Spinal cord (tissue), 10 donors: Measurements from ENCODE around the gene LEF1. TPM values are rescaled to one million over a fixed set of nuclear protein-coding genes. Genes with fewer than 3 reads are reported as not detected.
A peak's percentile ranks its signal among the peaks of the same experiment; 100 is the strongest.

Experiments
- DNase-seq, 6 donors: peaks; one replicate each; pipeline versions ENCODE4 v3.0.0 to v3.0.0-alpha.2; 2013 to 2015; ENCODE audit warnings: low spot score in 6 of 6, low read depth in 4 of 6
- H3K27ac ChIP-seq: one replicate; pipeline ENCODE4 v1.5.1; 2013; ENCODE audit warnings: low read depth, low read length, control low read depth
- H3K27me3 ChIP-seq: one replicate; pipeline ENCODE4 v1.6.1; 2013; ENCODE audit warnings: low read length; ENCODE audit not compliant: control insufficient read depth, insufficient read depth
- H3K36me3 ChIP-seq: one replicate; pipeline ENCODE4 v1.6.1; 2013; ENCODE audit warnings: low read length; ENCODE audit not compliant: control insufficient read depth, insufficient read depth
- H3K4me1 ChIP-seq: one replicate; pipeline ENCODE4 v1.6.1; 2013; ENCODE audit warnings: low read length; ENCODE audit not compliant: control insufficient read depth, insufficient read depth
- H3K4me3 ChIP-seq: one replicate; pipeline ENCODE4 v1.5.1; 2013; ENCODE audit warnings: low read depth, low read length, control low read depth
- H3K9me3 ChIP-seq: one replicate; pipeline ENCODE4 v1.6.1; 2013; ENCODE audit warnings: low read length; ENCODE audit not compliant: control insufficient read depth, insufficient read depth
- WGBS: methylation state at CpG from one replicate; pipeline ENCODE4 v1.1.5; 2013; ENCODE audit warnings: missing lambda C conversion rate; ENCODE audit not compliant: insufficient coverage; 5-methylcytosine and 5-hydroxymethylcytosine counted together
- polyA plus RNA-seq, 2 donors: library from polyadenylated mRNA; unstranded; fragments of 120-200 nt; gene quantifications; one replicate each; pipeline ENCODE4 v1.2.1, GENCODE V29; 2013; ENCODE audit not compliant: insufficient read length in 2 of 2
- total RNA-seq, 2 donors: library from RNA; depleted of rRNA in 1 of 2; stranded (reverse); fragments of 120-200 nt in 1 of 2; fragments of >200 nt in 1 of 2; gene quantifications; one replicate each; pipeline versions ENCODE4 v1.2.3 to v1.2.4, GENCODE V29; 2013 to 2014
- donor health status: healthy.

The LEF1 gene
- total and polyA plus RNA-seq, 4 donors = 18.3 to 50.5 (median 27.9) TPM

GRCh38 chr4:108181704-108182103 is 13.0 kb upstream of the LEF1 start:
- Histone ChIP-seq H3K36me3 (no peaks in the 10 kb centered on the region), H3K4me3 (no peak overlapping the region), H3K27me3 (no peaks in the 10 kb centered on the region), H3K4me1 (no peaks in the 10 kb centered on the region), H3K27ac (no peak overlapping the region), H3K9me3 (no peaks in the 10 kb centered on the region)
- WGBS = no CpG with 5 or more reads among the region's 2 CpGs
- no peak for DNase-seq

GRCh38 chr4:108180513-108180912 is 11.8 kb upstream of the LEF1 start:
- WGBS = 77% methylated on average over 1 of the region's 1 CpG
- Histone ChIP-seq H3K4me3 (no peak overlapping the region), H3K9me3 (no peaks in the 10 kb centered on the region), H3K36me3 (no peaks in the 10 kb centered on the region), H3K27ac (no peak overlapping the region), H3K4me1 (no peaks in the 10 kb centered on the region), H3K27me3 (no peaks in the 10 kb centered on the region)
- no peak for DNase-seq

- H3K27me3 ChIP-seq = peaks cover 25% of the 10 kb centered on the region
- no peak overlapping the region for H3K27ac ChIP-seq
- WGBS = no CpG with 5 or more reads among the region's 3 CpGs
- no peaks in the 10 kb centered on the region for H3K9me3 ChIP-seq
- H3K4me3 ChIP-seq = no peak overlapping the region
- no peaks in the 10 kb centered on the region for H3K36me3 ChIP-seq
- H3K4me1 ChIP-seq = peaks cover 20% of the 10 kb centered on the region
- no peak for DNase-seq
Observed at GRCh38 chr4:108175966-108176365, 7.2 kb upstream of the LEF1 start.

GRCh38 chr4:108174856-108175255 is 6.1 kb upstream of the LEF1 start:
- peaks cover 20% of the 10 kb centered on the region for H3K4me1 ChIP-seq
- no peaks in the 10 kb centered on the region for H3K36me3 ChIP-seq
- H3K27me3 ChIP-seq = peaks cover 36% of the 10 kb centered on the region
- no peak overlapping the region for H3K4me3 ChIP-seq
- H3K27ac ChIP-seq = no peak overlapping the region
- no peaks in the 10 kb centered on the region for H3K9me3 ChIP-seq
- DNase-seq = no peak

GRCh38 chr4:108173599-108174057 is 4.9 kb upstream of the LEF1 start:
- DNase-seq = peak in 1 of 6 donors; percentile 23
- peak overlapping the region; percentile 53 for H3K4me3 ChIP-seq
- no CpG with 5 or more reads among the region's 11 CpGs for WGBS
- H3K4me1 ChIP-seq = peaks cover 27% of the 10 kb centered on the region
- H3K27ac ChIP-seq = peak overlapping the region; percentile 89
- peaks cover 47% of the 10 kb centered on the region for H3K27me3 ChIP-seq
- H3K36me3 ChIP-seq = no peaks in the 10 kb centered on the region
- no peaks in the 10 kb centered on the region for H3K9me3 ChIP-seq

GRCh38 chr4:108172753-108173598 is 4.2 kb upstream of the LEF1 start:
- H3K27me3 ChIP-seq = peaks cover 54% of the 10 kb centered on the region
- DNase-seq = peak in 3 of 6 donors; percentile 52 to 95 (median 88)
- H3K9me3 ChIP-seq = no peaks in the 10 kb centered on the region
- H3K4me3 ChIP-seq = peak overlapping the region; percentile 53
- H3K36me3 ChIP-seq = no peaks in the 10 kb centered on the region
- peaks cover 34% of the 10 kb centered on the region for H3K4me1 ChIP-seq
- WGBS = under 1% methylated on average over 74 of the region's 77 CpGs
- H3K27ac ChIP-seq = peak overlapping the region; percentile 89

- under 1% methylated on average over 30 of the region's 43 CpGs for WGBS
- peaks cover 58% of the 10 kb centered on the region for H3K27me3 ChIP-seq
- peaks cover 38% of the 10 kb centered on the region for H3K4me1 ChIP-seq
- H3K36me3 ChIP-seq = no peaks in the 10 kb centered on the region
- no peaks in the 10 kb centered on the region for H3K9me3 ChIP-seq
- peak overlapping the region; percentile 53 for H3K4me3 ChIP-seq
- DNase-seq = peak in 2 of 6 donors; percentile 31 to 74
- H3K27ac ChIP-seq = peak overlapping the region; percentile 89
Observed at GRCh38 chr4:108172231-108172752, 3.6 kb upstream of the LEF1 start.

- peak overlapping the region; percentile 43 for H3K4me3 ChIP-seq
- H3K36me3 ChIP-seq = no peaks in the 10 kb centered on the region
- WGBS = 2% methylated on average over 33 of the region's 52 CpGs
- H3K4me1 ChIP-seq = peaks cover 44% of the 10 kb centered on the region
- H3K9me3 ChIP-seq = no peaks in the 10 kb centered on the region
- peaks cover 65% of the 10 kb centered on the region for H3K27me3 ChIP-seq
- peak in 3 of 6 donors; percentile 31 to 63 (median 48) for DNase-seq
- H3K27ac ChIP-seq = peak overlapping the region; percentile 86
Observed at GRCh38 chr4:108171339-108172230, 2.9 kb upstream of the LEF1 start.

- Histone ChIP-seq H3K9me3 (no peaks in the 10 kb centered on the region), H3K27me3 (peaks cover 73% of the 10 kb centered on the region), H3K27ac (peak overlapping the region; percentile 86), H3K4me3 (no peak overlapping the region), H3K36me3 (no peaks in the 10 kb centered on the region), H3K4me1 (peaks cover 48% of the 10 kb centered on the region)
- peak in 3 of 6 donors; percentile 26 to 70 (median 57) for DNase-seq
- WGBS = 0% methylated on average over 2 of the region's 8 CpGs
Observed at GRCh38 chr4:108170631-108171338, 2.1 kb upstream of the LEF1 start.
